Heart right ventricle (tissue), 16 donors: ENCODE measurements around the gene ZNF532. TPM values are rescaled to one million over a fixed set of nuclear protein-coding genes. Genes with fewer than 3 reads are reported as not detected.

Experiments used
- ATAC-seq, 8 donors: fragments of 200-7000 bp; cut with Tn5 transposase; one replicate each; pipeline ENCODE4 v1.9.1; 2020; ENCODE audit warnings: mild to moderate bottlenecking in 8 of 8, moderate library complexity in 8 of 8, moderate number of reproducible peaks in 1 of 8
- DNase-seq, 2 donors: peaks; one replicate each; pipeline ENCODE4 v3.0.0-alpha.2; 2020
- H3K27ac ChIP-seq, 10 donors: fragments of 200-600 bp; sonication (generic) in 2 of 10; one replicate each; pipeline versions ENCODE4 v1.5.0 to v1.8.0; 2020 to 2022; ENCODE audit warnings: mild to moderate bottlenecking in 3 of 10
- H3K27me3 ChIP-seq, 7 donors: fragments of 200-600 bp; one replicate each; pipeline ENCODE4 v1.8.0; 2021 to 2022; ENCODE audit warnings: mild to moderate bottlenecking in 2 of 7
- H3K36me3 ChIP-seq, 9 donors: fragments of 200-600 bp; sonication (generic) in 1 of 9; one replicate each; pipeline versions ENCODE4 v1.5.0 to v1.8.0; 2020 to 2022; ENCODE audit warnings: mild to moderate bottlenecking in 2 of 9
- H3K4me1 ChIP-seq, 9 donors: fragments of 200-600 bp; sonication (generic) in 1 of 9; one replicate each; pipeline versions ENCODE4 v1.5.0 to v1.8.0; 2020 to 2022; ENCODE audit warnings: mild to moderate bottlenecking in 4 of 9
- H3K4me3 ChIP-seq, 10 donors: fragments of 200-600 bp; sonication (generic) in 2 of 10; one replicate each; pipeline versions ENCODE4 v1.5.0 to v1.8.0; 2020 to 2022; ENCODE audit warnings: mild to moderate bottlenecking in 7 of 10, moderate library complexity in 2 of 10
- H3K9me3 ChIP-seq, 11 donors: fragments of 200-600 bp in 10 of 11; sonication (generic) in 2 of 11; one replicate each; pipeline versions ENCODE4 v1.5.0 to v1.8.0; 2013 to 2022; ENCODE audit warnings: mild to moderate bottlenecking in 2 of 11, control low read depth in 1 of 11, moderate library complexity in 1 of 11
- CTCF ChIP-seq, 9 donors: fragments of 200-600 bp; sonication (generic) in 2 of 9; IDR thresholded peaks; one replicate each; pipeline versions ENCODE4 v1.5.0 to v1.8.0; 2021 to 2022; ENCODE audit warnings: antibody characterized with exemption in 9 of 9, mild to moderate bottlenecking in 5 of 9, moderate library complexity in 1 of 9
- WGBS, 2 donors: extraction: QIAGEN DNeasy Blood & Tissue Kit; methylation state at CpG; one replicate each; pipeline ENCODE4 v1.1.7; 2013; ENCODE audit warnings: inconsistent platforms in 1 of 2; 5-methylcytosine and 5-hydroxymethylcytosine counted together
- intact Hi-C, 10 donors: fragments of 100-400 bp; cut with DNase I; formaldehyde crosslinking; loops; one replicate each; pipeline versions ENCODE4 v1.11.1 to v1.14.2; 2022
- polyA plus RNA-seq, 2 donors: library from polyadenylated mRNA; stranded (reverse); fragments of 200-250 nt; gene quantifications; one replicate each; pipeline ENCODE4 v1.2.3, GENCODE V29; 2013
- total RNA-seq, 10 donors: library from RNA; stranded (reverse); fragmentation: NEBNext Ultra II Directional in 3 of 10; extraction: Animal tissue kit (Norgen Biotek cat#: 25700) in 3 of 10; gene quantifications; one replicate each; pipeline versions ENCODE4 v1.2.1 to v1.2.4, GENCODE V29; 2021 to 2023
- donor health status: Arrhythmogenic right ventricular cardiomyopathy.
- donor health status: ischemic (EF 13 %, LVEDD 7.1; RV severe dilation, severe dysfunction).
- donor health status: healthy with polysubstance abuse.
- donor health status: DM: no; HTN: yes; CAD: no.
- donor health status: DM: no; HTN: no; CAD: no.
- donor health status: ischemic (EF 25% LVEDD 6.9; RV normal size, moderate dysfunction).
- donor health status: ischemic (EF 25% LVEDD 5.7; RV mildly dilated, moderate dysfunction).
- donor health status: healthy.
- donor health status: DM: yes; HTN: yes; CAD: no.
- donor health status: Ischemic cardiomyopathy.
- donor health status: ischemic (EF 35%, LVEDD 5.7; RV mildly dilated, moderate dysfunction).
- donor health status: nonischemic (EF 11% LVEDD 7.7; RV severe dilation, severe dysfunction).
- donor health status: DM: yes; HTN: yes; CAD: no.
- donor health status: PGD.
- donor health status: ischemic (EF 29% LVEDD 5.4; RV normal size, mild dysfunction).
- donor health status: nonischemic (EF 23%, LVEDD 6.1; RV moderate dilation, normal function).

ZNF532 gene
- total and polyA plus RNA-seq, 12 donors: 13.8 to 71.4 (median 64.6) TPM

- intact Hi-C loops: no loop called here
- no peaks in the 10 kb centered on the region for H3K9me3 ChIP-seq
- H3K4me3 ChIP-seq: no peak overlapping the region
- H3K27ac ChIP-seq: peak overlapping the region in 7 of 10 donors; percentile 1 to 62 (median 39)
- no peak for DNase-seq
- ATAC-seq: peak in 5 of 8 donors; percentile 46 to 74 (median 59)
- no peaks in the 10 kb centered on the region for H3K27me3 ChIP-seq
- 63 to 69% methylated on average over 11 of the region's 11 CpGs for WGBS, 2 donors
- TF ChIP-seq CTCF (IDR thresholded peaks at IDR 0.05): no peak
- peaks cover 0 to 77% (median 19%) of the 10 kb centered on the region in 9 donors for H3K36me3 ChIP-seq
- peaks cover 0 to 43% (median 6%) of the 10 kb centered on the region in 9 donors for H3K4me1 ChIP-seq
These were observed 110.6 kb downstream of the ZNF532 start for GRCh38 chr18:58975296-58975695.

DNA sequence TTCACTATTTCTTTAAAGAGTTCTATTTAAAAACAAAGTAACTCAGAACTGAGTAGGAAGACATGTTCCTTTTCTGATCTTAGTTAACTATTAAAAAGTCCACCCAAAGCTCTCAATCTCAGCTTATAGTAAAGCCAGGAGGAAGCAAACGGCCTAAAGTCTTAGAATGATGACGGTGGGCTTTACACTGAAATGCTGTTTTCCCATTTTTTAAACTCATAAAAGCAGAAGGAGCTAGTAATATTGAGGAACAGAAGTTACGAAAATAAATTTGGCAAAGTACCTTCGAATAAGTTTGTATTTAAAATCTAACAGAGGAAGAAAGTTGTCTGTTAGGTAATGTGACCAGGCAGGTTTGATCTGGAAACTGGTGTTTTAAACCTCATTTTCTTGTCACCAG is 111.1 kb downstream of the ZNF532 start:
- ATAC-seq: no peak
- no peak for TF ChIP-seq CTCF (IDR thresholded peaks at IDR 0.05)
- H3K27ac ChIP-seq: peak overlapping the region in 7 of 10 donors; percentile 1 to 62 (median 39)

GRCh38 chr18:58977223-58977622 is 112.5 kb downstream of the ZNF532 start:
- DNase-seq (no peak), ATAC-seq (no peak)
- intact Hi-C loops: no loop called here
- no peak for TF ChIP-seq CTCF (IDR thresholded peaks at IDR 0.05)
- no peaks in the 10 kb centered on the region for H3K9me3 ChIP-seq
- no peak overlapping the region for H3K4me3 ChIP-seq
- 82 to 85% methylated on average over 10 of the region's 10 CpGs for WGBS, 2 donors
- peak overlapping the region in 1 of 10 donors; percentile 11 for H3K27ac ChIP-seq
- peaks cover 0 to 77% (median 37%) of the 10 kb centered on the region in 9 donors for H3K36me3 ChIP-seq
- peaks cover 0 to 35% (median 6%) of the 10 kb centered on the region in 9 donors for H3K4me1 ChIP-seq
- H3K27me3 ChIP-seq: no peaks in the 10 kb centered on the region

More for the DNA sequence above, 111.1 kb downstream of the ZNF532 start:
- Histone ChIP-seq H3K4me1 (peaks cover 0 to 43% (median 6%) of the 10 kb centered on the region in 9 donors), H3K4me3 (no peak overlapping the region), H3K27me3 (no peaks in the 10 kb centered on the region), H3K36me3 (peaks cover 0 to 77% (median 23%) of the 10 kb centered on the region in 9 donors), H3K9me3 (no peaks in the 10 kb centered on the region)
- intact Hi-C loops: no loop called here
- DNase-seq: no peak
- WGBS, 2 donors: 72 to 74% methylated on average over 4 of the region's 4 CpGs

GRCh38 chr18:58977801-58978200 is 113.1 kb downstream of the ZNF532 start:
- Histone ChIP-seq H3K27me3 (no peaks in the 10 kb centered on the region), H3K36me3 (peaks cover 0 to 77% (median 43%) of the 10 kb centered on the region in 9 donors), H3K4me3 (no peak overlapping the region), H3K27ac (peak overlapping the region in 1 of 10 donors; percentile 15), H3K4me1 (peaks cover 0 to 29% (median 6%) of the 10 kb centered on the region in 9 donors), H3K9me3 (no peaks in the 10 kb centered on the region)
- ATAC-seq: peak in 1 of 8 donors; percentile 29
- intact Hi-C loops: no loop called here
- no peak for DNase-seq
- no peak for TF ChIP-seq CTCF (IDR thresholded peaks at IDR 0.05)
- 78 to 81% methylated on average over 4 of the region's 4 CpGs for whole genome bisulfite sequencing, 2 donors
